ENCODE measurements around the gene EXOC2.
"Not testable (repeated sequence)": the region's sequence is repeated elsewhere in the genome, so short reads cannot be mapped to it uniquely, and the experiment has no call there.

DNA sequence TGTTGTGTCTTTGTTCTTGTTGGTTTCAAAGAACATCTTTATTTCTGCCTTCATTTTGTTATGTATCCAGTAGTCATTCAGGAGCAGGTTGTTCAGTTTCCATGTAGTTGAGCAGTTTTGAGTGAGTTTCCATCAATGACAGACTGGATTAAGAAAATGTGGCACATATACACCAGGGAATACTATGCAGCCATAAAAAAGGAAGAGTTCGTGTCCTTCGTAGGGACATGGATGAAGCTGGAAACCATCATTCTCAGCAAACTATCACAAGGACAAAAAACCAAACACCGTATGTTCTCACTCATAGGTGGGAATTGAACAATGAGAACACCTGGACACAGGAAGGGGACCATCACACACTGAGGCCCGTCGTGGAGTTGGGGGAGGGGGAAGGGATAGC is 87.0 kb downstream of the EXOC2 start:
- TF ChIP-seq EZH2, EZH2phosphoT487 (IDR thresholded peaks at IDR 0.05): not testable (repeated sequence)
- TF ChIP-seq, protein P1, sequence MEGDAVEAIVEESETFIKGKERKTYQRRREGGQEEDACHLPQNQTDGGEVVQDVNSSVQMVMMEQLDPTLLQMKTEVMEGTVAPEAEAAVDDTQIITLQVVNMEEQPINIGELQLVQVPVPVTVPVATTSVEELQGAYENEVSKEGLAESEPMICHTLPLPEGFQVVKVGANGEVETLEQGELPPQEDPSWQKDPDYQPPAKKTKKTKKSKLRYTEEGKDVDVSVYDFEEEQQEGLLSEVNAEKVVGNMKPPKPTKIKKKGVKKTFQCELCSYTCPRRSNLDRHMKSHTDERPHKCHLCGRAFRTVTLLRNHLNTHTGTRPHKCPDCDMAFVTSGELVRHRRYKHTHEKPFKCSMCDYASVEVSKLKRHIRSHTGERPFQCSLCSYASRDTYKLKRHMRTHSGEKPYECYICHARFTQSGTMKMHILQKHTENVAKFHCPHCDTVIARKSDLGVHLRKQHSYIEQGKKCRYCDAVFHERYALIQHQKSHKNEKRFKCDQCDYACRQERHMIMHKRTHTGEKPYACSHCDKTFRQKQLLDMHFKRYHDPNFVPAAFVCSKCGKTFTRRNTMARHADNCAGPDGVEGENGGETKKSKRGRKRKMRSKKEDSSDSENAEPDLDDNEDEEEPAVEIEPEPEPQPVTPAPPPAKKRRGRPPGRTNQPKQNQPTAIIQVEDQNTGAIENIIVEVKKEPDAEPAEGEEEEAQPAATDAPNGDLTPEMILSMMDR (IDR thresholded peaks at IDR 0.05) = not testable (repeated sequence)
